Adrenal gland (tissue), 12 donors: ENCODE results near the gene GATA6. TPM values are rescaled to one million over a fixed set of nuclear protein-coding genes. Genes with fewer than 3 reads are reported as not detected.
A peak's percentile ranks its signal among the peaks of the same experiment; 100 is the strongest.

ENCODE experiments used
- DNase-seq, 7 donors: peaks; one replicate each; pipeline ENCODE4 v3.0.0-alpha.2; 2019 to 2020
- H3K27ac ChIP-seq, 5 donors: fragments of 200-600 bp; sonication (generic) in 4 of 5; 1 replicate in 3 of 5; 2 replicates in 2 of 5; pipeline versions ENCODE4 v1.5.1 to v1.8.0; 2016 to 2020; ENCODE audit warnings: mild to moderate bottlenecking in 1 of 5
- H3K27me3 ChIP-seq: fragments of 200-600 bp; 2 replicates; pipeline ENCODE4 v1.8.0; 2021
- H3K36me3 ChIP-seq, 2 donors: fragments of 200-600 bp; replicated peaks in 1 of 2; 1 replicate in 1 of 2; 2 replicates in 1 of 2; pipeline versions ENCODE4 v1.5.1 to v1.8.0; 2018 to 2022
- H3K4me1 ChIP-seq, 2 donors: fragments of 200-600 bp; replicated peaks in 1 of 2; 1 replicate in 1 of 2; 2 replicates in 1 of 2; pipeline versions ENCODE4 v1.5.1 to v1.8.0; 2018 to 2021
- H3K4me3 ChIP-seq, 4 donors: fragments of 200-600 bp; sonication (generic) in 3 of 4; one replicate each; pipeline ENCODE4 v1.5.1; 2016 to 2018
- H3K9me3 ChIP-seq, 3 donors: fragments of 200-600 bp; sonication (generic) in 1 of 3; replicated peaks in 1 of 3; 1 replicate in 2 of 3; 2 replicates in 1 of 3; pipeline versions ENCODE4 v1.5.1 to v1.8.0; 2016 to 2021
- CTCF ChIP-seq, 6 experiments: fragments of 450-650 bp in 4 of 6; fragments of 200-600 bp in 2 of 6; sonication (generic) in 1 of 6; IDR thresholded peaks; 1 replicate in 5 of 6; 2 replicates in 1 of 6; pipeline versions ENCODE4 v1.5.1 to v1.8.0; 2016 to 2021; ENCODE audit warnings: antibody characterized with exemption in 6 of 6, mild to moderate bottlenecking in 2 of 6, moderate library complexity in 1 of 6
- POLR2A ChIP-seq, 2 donors: fragments of 450-650 bp; IDR thresholded peaks; one replicate each; pipeline ENCODE4 v1.6.1; 2017; ENCODE audit warnings: antibody characterized with exemption in 2 of 2, mild to moderate bottlenecking in 2 of 2, moderate library complexity in 1 of 2
- WGBS, 4 donors: extraction: QIAGEN DNeasy Blood & Tissue Kit in 2 of 4; methylation state at CpG; one replicate each; pipeline versions ENCODE4 v1.1.5 to v1.1.7; 2013 to 2017; 5-methylcytosine and 5-hydroxymethylcytosine counted together
- intact Hi-C, 2 donors: fragments of 100-400 bp; cut with DNase I; formaldehyde crosslinking; loops; one replicate each; pipeline versions ENCODE4 v1.14.1 to v1.15.0; 2022 to 2023
- polyA plus RNA-seq, 3 donors: library from polyadenylated mRNA; stranded (reverse); fragments of 200-250 nt in 2 of 3; fragments of 350-450 nt in 1 of 3; fragmentation: Illumina TruSeq in 1 of 3; extraction: RNeasy Lipid Tissue Mini Kit (QIAGEN cat#74804) in 1 of 3; gene quantifications; one replicate each; pipeline ENCODE4 v1.2.3, GENCODE V29; 2013 to 2014
- total RNA-seq, 9 donors: library from RNA; depleted of rRNA in 4 of 9; stranded (reverse); fragments of >200 nt in 4 of 9; fragments of 120-200 nt in 1 of 9; fragmentation: NEBNext Ultra II Directional in 1 of 9; extraction: Animal tissue kit (Norgen Biotek cat#: 25700) in 1 of 9; gene quantifications; one replicate each; pipeline versions ENCODE4 v1.1.0 to v1.2.4, GENCODE V29; 2013 to 2023
- donor health status: healthy with polysubstance abuse.
- donor health status: Bipolar disorder and iron deficiency.
- donor health status: DM: yes; HTN: yes; CAD: no.
- donor health status: DM: no; HTN: no; CAD: no.
- donor health status: DM: no; HTN: no; CAD: no.
- donor health status: DM: yes; HTN: yes; CAD: no.

GATA6 gene
- total and polyA plus RNA-seq, 12 donors = 31.3 to 222 (median 135) TPM

DNA sequence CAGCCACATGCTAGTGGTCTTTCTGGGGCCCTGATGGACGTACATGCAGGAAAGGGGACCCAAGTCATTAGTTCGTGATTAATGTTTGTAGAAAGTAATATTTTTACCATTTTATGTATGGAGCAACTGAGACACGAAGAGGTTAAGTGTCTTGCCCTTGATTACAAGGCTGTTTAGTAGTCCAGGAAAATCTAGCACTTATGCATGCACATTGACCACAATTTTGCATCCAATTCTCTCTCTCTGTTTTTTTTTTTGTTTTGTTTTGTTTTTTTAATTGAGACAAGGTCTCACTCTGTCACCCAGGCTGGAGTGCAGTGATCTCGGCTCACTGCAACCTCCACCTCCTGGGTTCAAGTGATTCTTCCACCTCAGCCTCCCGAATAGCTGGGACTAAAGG lies 8.3 kb upstream of the GATA6 start:
- H3K36me3 ChIP-seq = no peaks in the 10 kb centered on the region
- no peak for DNase-seq
- no peaks in the 10 kb centered on the region for H3K27me3 ChIP-seq
- WGBS, 4 donors = 72 to 79% (median 77%) methylated on average over 5 of the region's 5 CpGs
- peaks cover 13 to 15% of the 10 kb centered on the region in 2 donors for H3K4me1 ChIP-seq
- H3K27ac ChIP-seq = no peak overlapping the region
- intact Hi-C loops = loop anchor here (10.0 kb wide), 3 partner anchors 56 to 246 kb away; no protein-coding TSS in a partner anchor
- H3K9me3 ChIP-seq = no peaks in the 10 kb centered on the region
- no peak overlapping the region for H3K4me3 ChIP-seq
- TF ChIP-seq CTCF (IDR thresholded peaks at IDR 0.05) (no peak), POLR2A (IDR thresholded peaks at IDR 0.05) (no peak)

DNA sequence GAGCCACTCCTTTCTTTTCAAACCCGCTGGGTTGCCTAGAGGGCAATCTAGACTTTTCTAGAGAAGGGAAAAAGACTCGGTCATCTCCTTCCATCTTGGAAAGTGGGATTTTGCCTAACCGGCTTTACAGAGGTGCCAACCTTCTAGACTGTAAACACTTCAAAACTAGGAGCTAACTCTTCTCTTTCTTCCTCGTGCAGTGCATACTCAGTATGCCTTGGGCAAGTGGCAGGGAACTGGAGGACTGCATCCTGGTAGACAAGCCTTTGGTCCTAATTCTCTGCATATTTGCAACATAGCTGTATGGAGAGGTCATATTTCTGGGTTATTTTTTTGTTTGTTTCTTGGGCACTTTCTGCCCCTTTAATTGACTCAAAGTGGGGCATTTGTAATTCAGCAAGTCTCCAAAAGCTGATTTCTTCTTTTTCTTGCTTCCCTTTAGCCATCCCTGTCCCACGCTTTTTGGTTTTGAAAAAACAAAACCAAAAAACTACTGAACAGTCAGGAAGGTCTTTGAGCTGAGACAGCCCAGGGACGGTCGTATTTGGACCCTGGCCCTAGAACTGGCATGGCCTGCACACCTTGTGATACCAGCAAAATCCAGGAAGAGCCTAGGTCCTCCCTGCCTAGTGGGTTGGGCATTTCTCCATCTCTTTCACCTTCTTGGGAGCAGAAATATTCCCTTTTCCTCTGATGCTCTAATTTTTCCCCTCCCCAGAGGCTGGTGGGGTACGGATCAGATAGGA lies 5.8 kb upstream of the GATA6 start:
- Histone ChIP-seq H3K4me1 (peaks cover 13 to 15% of the 10 kb centered on the region in 2 donors), H3K36me3 (no peaks in the 10 kb centered on the region), H3K4me3 (no peak overlapping the region), H3K27ac (no peak overlapping the region), H3K27me3 (no peaks in the 10 kb centered on the region), H3K9me3 (no peaks in the 10 kb centered on the region)
- intact Hi-C loops = loop anchor here (10.0 kb wide), 3 partner anchors 59 to 249 kb away; no protein-coding TSS in a partner anchor
- TF ChIP-seq POLR2A (IDR thresholded peaks at IDR 0.05) = no peak
- TF ChIP-seq CTCF (IDR thresholded peaks at IDR 0.05) = no peak
- WGBS, 4 donors = 75 to 82% (median 80%) methylated on average over 8 of the region's 8 CpGs
- DNase-seq = no peak

DNA sequence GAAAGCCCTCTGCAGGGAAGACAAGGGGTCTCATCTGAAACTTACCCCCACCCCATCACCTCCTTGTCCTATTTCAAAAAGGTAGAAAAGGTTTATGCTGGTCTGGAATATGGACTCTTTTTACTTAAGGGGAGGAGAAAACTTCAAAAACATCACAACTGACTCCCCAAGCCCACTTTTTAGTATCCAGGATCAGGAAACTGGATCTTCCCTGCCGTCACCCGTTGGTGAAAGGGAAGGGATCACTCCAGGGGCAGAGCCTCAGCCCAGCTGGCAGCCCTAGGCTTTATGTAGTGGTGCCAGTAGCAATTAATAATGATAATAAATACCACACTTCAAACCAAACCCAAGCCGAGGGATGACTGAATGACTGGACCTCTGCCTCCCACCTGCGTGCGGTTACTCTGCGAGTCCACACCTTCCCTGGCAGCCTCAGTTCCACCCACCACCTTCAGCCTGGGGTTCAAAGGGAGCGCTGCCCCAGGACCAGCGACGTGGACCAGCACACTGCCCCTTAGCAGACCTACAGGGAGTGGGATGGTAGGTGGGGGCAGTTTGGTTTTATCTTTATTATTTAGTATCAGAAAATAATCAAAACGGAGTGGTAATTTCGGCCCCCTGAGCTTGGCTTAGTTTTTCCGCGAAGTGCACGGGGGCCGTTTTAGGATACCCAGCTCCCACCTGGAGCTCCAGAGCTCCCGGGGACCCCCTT lies 4.9 kb upstream of the GATA6 start:
- H3K36me3 ChIP-seq = no peaks in the 10 kb centered on the region
- WGBS, 4 donors = 32 to 51% (median 37%) methylated on average over 16 of the region's 16 CpGs
- intact Hi-C loops = loop anchor here (5.0 to 10.0 kb wide), 4 partner anchors 60 to 250 kb away; no protein-coding TSS in a partner anchor
- TF ChIP-seq CTCF (IDR thresholded peaks at IDR 0.05) = no peak
- TF ChIP-seq POLR2A (IDR thresholded peaks at IDR 0.05) = peak in 1 of 2 donors; percentile 63
- H3K27ac ChIP-seq = peak overlapping the region in 3 of 5 donors; percentile 97 to 99 (median 97)
- peak overlapping the region in 2 of 4 donors; percentile 39 to 77 for H3K4me3 ChIP-seq
- peaks cover 13 to 15% of the 10 kb centered on the region in 2 donors for H3K4me1 ChIP-seq
- no peaks in the 10 kb centered on the region for H3K9me3 ChIP-seq
- no peaks in the 10 kb centered on the region for H3K27me3 ChIP-seq
- DNase-seq = peak; percentile 35 to 72 (median 47)

DNA sequence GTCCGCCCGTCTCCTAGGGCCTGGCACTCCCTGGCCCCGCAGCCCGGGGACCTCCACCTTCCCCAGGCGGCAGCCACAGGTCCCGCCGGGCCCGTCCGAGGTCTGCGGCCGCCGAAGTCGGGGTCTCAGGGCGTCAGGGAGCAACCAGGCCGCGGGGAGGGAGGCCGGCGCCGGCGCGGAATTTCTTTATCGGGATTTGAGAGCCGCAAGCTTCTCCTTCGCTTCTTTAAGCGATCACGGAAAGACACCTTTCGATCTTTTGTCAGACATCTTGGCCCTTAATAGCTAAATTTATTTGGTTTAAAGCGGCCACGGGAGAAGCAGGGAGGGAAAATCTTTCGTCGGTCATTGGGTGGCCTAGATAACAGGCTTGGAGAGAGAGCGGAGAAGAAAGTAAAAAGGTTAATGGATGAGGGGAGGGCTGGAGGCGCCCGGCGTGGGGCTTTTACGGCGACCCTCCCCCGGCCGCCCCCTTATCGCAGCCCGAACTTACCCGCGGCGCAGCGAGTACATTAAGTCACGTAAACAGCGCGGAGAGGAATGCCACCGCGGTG lies 4.3 kb upstream of the GATA6 start:
- H3K9me3 ChIP-seq = no peaks in the 10 kb centered on the region
- H3K4me1 ChIP-seq = peaks cover 13 to 15% of the 10 kb centered on the region in 2 donors
- H3K27ac ChIP-seq = peak overlapping the region in 3 of 5 donors; percentile 97 to 99 (median 97)
- no peaks in the 10 kb centered on the region for H3K27me3 ChIP-seq
- peak overlapping the region in 2 of 4 donors; percentile 39 to 77 for H3K4me3 ChIP-seq
- H3K36me3 ChIP-seq = no peaks in the 10 kb centered on the region
- DNase-seq = peak in 3 of 7 donors; percentile 29 to 41 (median 33)
- no peak for TF ChIP-seq POLR2A (IDR thresholded peaks at IDR 0.05)
- no peak for TF ChIP-seq CTCF (IDR thresholded peaks at IDR 0.05)
- intact Hi-C loops = loop anchor here (5.0 to 10.0 kb wide), 4 partner anchors 60 to 250 kb away; no protein-coding TSS in a partner anchor
- 13 to 23% (median 14%) methylated on average over 35 to 50 of the region's 50 CpGs for WGBS, 4 donors
